ENCODE data around the gene PRKACB.
"Not testable (repeated sequence)": the region's sequence is repeated elsewhere in the genome, so short reads cannot be mapped to it uniquely, and the experiment has no call there.

The PRKACB gene

GRCh38 chr1:84224905-84225304 is 80.8 kb downstream of the PRKACB start:
- DNase-seq: no peak

DNA sequence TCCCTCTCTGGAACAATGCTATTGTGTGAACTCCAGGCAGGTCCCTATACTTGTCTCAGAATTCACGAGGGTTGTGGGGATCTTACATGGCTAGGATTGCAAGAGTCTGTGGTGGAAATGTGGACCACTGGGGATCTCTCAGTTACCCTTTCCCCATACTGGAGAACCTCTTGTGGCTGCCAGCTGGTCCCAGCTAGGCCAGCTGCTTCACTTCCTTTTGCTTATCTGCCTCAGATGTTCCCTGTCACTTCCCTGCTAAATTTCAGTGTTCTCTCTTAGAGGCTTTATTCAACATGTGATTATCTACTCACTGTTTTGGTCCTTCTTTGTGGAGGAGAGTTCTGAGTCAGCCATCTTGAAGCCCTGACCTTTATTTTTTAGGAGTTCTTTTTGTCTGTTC is 81.6 kb downstream of the PRKACB start:
- DNase-seq: peak; percentile 25

DNA sequence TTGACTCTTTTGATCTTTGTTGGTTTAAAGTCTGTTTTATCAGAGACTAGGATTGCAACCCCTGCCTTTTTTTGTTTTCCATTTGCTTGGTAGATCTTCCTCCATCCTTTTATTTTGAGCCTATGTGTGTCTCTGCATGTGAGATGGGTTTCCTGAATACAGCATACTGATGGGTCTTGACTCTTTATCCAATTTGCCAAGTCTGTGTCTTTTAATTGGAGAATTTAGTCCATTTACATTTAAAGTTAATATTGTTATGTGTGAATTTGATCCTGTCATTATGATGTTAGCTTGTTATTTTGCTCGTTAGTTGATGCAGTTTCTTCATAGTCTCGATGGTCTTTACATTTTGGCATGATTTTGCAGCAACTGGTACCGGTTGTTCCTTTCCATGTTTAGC is 88.6 kb downstream of the PRKACB start:
- not testable (repeated sequence) for DNase-seq

GRCh38 chr1:84236256-84236655 is 92.2 kb downstream of the PRKACB start:
- DNase-seq: no peak

DNA sequence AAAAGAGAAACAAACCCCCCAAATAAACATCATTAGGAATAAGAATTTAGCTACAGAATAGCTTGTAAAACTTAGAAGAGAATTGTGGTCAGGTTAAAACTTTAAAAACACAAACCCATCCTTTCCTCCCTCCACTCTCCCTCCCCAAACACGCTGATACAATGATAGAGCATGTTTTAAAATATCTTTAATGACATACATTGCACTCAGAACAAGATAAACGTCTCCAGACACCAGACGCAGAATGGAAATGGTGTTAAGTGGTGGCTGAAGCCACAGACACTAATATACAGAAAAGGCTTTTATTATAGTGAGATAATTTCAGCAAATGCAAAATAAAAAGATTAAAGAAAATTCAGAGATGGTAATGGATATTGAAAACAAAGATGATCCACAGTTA is 98.6 kb downstream of the PRKACB start:
- no peak for DNase-seq

- no peak for DNase-seq
Observed at GRCh38 chr1:84245563-84245962, 101.5 kb downstream of the PRKACB start.

DNA sequence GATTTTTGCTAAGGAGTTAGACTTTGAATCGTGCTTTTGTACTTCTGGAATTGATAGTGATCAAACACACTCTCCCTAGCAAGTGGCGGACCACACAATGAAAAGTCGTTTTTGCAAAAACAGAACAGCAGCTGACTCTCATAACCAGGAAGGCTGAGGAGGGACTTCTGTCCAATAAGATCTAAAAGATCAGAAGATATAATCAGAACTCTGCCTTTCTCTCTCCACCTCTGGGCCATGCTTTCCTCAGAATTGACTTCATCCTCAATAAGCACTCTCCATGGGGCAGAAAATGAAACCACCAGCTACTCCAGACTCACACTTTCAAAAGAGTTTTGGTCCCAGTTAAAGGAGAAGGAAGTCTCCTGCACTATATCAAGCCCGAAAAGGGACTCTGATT is 102.1 kb downstream of the PRKACB start:
- DNase-seq: no peak

DNA sequence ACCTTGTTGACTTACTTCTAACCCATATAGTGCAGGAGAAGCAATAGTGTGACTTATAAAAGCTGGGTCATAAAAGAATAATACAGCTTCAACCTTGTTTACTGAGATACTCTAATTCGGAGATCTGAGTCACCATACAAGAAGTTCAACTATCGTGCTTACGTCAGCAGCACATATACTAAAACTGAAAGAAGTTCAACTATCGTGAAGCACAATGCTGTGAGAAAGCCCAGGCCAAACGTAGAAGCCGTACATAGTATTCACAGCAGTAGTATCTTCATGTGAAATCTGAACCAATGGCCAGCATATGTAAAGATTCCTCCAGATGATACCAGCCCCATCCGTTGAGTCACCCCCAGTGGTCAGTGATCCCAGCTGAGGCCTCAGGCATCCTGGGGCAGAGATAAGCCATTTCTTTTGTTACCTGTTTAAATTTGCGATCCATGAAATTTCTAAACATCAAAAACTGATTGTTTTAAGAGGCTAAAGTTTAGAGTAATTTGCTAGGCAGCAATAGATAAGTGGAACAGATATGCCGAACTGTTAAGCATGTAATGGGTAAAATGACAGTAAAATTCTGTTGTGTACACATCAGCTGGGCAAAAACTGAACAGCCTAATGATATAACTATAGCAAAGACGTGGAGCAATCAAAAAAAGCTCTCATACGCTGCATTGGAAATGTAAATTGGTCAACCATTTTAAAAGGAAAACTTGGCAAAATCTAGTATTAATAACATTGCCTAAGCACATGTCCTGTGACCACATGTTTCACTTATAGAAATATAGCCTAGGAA is 103.6 kb downstream of the PRKACB start:
- DNase-seq: no peak

GRCh38 chr1:84250668-84251067 is 106.6 kb downstream of the PRKACB start:
- DNase-seq: no peak

GRCh38 chr1:84253036-84253435 is 109.0 kb downstream of the PRKACB start:
- no peak for DNase-seq

DNA sequence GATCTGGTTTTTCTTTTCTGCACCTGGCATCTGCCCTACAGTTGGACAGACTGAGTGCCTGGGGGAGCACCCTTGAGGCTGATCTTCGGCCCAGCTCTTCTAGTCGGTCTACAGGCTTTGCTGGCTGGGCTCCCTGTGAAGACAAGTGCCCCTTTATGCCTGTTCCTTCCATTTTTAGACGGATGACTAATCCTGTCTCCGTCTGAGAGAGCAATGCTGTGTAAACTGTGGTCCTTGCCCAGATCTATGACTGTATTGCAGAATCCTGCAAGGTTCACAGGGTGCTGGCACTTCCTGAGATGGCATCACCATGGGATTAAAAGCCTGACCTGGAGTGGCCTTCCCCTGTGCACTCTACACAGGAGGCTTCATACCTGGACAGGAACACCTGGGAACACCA is 109.8 kb downstream of the PRKACB start:
- no peak for DNase-seq

DNA sequence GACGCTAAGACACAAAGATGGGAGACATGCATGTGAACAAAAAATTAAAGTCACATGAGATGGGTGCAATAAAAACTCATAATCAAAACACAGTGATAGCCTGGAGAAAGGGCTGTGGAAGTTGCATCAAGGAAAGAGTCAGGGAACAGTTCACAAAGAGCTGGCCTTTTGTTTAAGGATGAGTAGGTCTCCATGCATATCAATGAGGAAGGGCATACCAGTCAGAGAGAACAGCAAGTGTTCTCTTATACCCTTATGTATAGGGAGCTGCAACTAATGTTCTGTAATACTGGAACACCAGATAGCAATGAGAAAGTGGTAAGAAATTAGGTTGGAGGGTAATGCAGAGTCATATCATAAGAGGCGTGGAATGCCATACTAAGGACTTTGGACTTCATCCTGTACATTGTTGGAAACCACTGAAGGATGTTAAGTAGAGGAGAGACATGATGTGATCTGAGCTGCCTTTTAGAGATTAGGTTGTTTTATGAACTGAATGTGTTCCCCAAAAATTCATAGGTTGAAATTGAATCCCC is 110.7 kb downstream of the PRKACB start:
- DNase-seq: no peak

DNA sequence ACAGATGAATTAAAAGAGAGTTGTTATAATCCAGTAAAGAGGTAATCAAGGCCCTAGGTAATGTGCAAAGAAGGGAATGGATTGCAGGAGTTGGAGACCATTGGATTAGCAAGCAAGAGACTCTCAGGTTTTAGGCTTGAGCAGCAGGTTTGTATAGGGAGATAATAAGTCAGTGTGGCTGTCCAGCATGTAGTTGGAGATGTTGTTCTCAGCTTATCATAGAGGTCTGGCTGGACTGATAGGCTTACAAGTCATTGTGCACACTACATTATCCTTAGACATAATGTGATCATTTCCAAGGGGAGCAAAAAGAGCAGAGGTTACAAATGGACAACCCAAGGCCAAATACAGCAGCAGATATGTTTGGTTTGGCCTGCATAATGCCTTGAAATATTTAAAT is 111.5 kb downstream of the PRKACB start:
- DNase-seq: no peak

DNA sequence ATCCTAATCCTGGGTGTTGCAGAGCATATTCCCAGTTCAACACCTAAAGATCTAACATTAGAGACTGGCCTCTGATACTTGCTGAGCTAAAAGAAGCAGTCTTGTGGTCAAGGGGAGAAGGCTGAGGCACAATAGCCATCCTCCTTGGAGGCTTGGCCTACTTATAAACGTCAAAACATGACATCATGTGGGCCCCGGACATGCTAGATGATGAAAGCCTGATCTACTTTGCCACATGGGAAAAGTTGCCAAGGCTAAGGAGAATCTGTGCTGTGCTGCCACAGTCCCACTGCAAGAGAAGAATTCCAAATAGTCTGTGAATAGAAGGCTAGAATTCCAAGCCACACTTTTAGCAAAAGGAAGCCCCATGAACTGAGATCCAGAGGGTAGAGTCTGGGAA is 113.5 kb downstream of the PRKACB start:
- DNase-seq: no peak

GRCh38 chr1:84259376-84259775 is 115.3 kb downstream of the PRKACB start:
- DNase-seq: no peak

- DNase-seq: no peak
Observed at GRCh38 chr1:84259989-84260388, 115.9 kb downstream of the PRKACB start.

DNA sequence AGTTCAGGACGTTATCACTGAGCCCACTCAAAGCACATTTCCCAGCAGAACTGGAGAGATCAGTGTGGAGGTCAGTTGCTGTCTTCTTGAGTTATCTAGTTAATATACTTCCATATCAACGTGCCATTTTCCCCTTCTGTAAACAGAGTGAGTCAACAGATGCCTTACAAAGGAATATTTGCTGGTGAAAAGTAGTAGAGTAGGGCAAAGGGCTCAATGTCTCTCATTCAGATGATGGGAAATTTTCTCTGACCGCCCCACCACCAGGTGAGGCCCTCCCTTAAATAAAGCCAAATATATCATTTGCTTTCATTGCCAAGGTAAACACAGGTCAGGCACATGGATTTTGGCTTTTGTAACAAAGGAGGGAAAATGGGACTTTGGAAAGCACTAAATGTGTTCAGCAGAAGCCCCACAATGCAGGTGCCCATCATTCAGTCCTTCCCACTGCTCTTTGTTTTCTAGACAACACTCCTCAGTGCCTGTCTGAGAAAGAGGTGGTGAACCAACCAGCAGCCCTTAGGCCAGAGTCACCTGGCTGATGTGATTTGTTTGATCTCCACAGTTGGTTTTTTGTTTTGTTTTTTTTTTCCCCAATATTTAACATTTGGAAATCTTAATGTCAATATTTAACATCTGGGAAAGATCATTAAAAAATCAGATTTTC is 116.9 kb downstream of the PRKACB start:
- no peak for DNase-seq

DNA sequence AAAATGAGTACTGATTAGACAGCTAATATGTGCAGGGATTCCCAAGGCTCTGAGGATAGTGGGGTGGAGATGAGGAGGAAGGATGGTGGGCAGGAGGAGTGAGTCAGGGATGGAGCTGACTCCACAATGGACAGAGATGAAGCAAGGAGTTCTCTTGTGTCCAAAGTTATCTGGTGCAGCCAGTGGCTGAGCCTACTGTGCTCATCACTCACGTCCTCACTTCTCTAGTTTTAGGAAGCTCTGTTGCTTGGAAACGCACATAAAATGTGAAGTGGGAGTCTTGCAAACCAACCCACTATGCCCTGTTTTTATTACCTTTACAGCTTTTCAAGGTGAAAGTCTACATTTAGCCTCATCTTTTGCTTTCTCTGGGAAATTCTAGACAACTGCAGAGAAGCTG is 120.9 kb downstream of the PRKACB start:
- no peak for DNase-seq

DNA sequence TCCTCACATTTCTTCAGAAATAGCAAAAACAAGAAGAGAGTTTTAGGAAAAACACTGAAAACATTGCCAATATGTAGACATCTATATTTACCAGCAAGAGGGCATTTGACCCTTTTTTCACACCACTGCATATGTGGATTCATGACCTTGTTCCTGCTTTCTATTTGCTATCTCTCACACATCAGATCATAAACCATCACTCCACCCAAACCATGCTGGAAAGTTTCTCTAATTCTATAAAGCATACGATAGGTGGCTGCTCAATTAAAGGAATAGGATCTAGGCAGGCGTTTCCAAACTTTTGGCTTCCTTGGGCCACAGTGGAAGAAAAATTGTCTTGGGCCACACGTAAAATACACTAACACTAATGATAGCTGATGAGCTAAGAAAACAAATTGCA is 121.8 kb downstream of the PRKACB start:
- DNase-seq: no peak

DNA sequence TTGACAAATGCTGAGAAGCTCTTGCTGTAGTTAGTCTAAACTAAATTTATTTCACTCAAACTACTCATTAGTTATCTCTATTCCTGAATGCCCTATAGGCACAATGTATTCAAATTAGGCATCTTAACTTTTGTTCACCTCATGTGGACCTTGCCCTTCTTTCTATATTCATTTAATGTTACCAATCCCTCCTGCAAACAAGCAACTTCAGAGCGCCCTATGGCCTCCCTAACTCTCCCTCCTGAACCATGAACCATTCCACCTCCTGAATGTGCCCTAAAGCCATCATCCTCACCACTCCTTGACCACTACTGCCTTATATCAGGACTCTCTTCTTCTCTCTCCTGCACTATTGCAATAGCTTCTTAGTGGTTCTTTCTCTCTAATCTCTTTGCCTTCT is 122.7 kb downstream of the PRKACB start:
- no peak for DNase-seq

DNA sequence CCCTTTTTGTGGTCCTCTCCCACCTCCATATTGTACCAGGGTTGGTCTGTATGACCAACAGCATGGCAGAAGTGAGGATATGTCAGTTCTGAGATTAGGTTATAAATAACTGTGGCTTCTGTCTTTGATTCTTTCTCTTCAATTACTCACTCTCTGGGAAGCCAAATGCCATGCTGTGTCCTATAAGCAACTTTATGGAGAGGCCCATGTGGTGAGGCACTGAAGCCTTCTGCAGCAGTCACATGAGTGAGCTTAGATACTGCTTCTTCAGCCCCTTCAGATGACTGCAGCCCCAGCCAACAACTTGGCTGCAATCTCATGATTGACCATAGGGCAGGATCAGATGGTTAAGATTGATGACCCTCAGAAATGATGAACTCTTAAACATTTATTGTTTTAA is 123.4 kb downstream of the PRKACB start:
- DNase-seq: no peak

DNA sequence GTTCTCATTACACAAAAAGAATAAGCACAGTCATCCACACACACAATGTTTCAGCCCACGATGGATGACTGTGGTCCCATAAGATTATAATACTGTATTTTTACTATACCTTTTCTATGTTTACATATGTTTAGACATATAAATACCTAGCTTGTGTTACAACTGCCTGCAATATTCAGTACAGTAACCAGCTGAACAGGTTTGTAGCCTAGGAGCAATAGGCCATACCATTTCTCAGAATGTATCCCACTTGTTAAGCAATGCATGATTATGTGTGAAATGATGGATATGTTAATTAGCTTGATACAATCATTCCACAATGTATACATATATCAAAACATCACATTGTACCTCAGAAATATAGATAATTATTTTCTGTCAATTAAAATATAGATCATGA is 124.3 kb downstream of the PRKACB start:
- no peak for DNase-seq

DNA sequence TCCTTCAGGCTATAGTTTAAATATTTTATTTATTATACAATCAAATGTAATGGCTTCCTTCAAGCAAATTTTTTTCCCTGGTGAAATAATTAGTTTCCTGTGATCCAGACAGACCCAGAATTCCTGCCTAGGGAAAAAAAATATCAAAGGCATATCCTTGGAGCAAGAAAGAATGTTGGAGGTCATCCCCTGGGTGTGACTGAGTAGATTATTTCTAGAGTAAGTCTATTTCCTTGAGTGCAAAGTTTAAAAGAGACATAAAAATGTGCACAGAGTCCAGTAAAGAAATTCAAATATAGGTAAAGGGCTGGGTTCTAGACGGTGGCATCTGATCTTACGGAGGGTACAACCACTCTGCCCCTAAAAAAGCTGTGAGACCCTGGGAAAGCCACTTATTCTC is 125.2 kb downstream of the PRKACB start:
- no peak for DNase-seq

- DNase-seq: no peak
Observed at GRCh38 chr1:84271441-84272151, 127.5 kb downstream of the PRKACB start.

Measured in DMS 273 treated with DMSO at 0.1 percent for 48 hours (cell line).